Hepatocyte (in vitro differentiated cells): ENCODE measurements around the gene IGBP1. TPM values are rescaled to one million over a fixed set of nuclear protein-coding genes. Genes with fewer than 3 reads are reported as not detected.

Experiments
- DNase-seq: peaks from one replicate; pipeline ENCODE4 v3.0.0-alpha.2; 2016; ENCODE audit warnings: low spot score
- H2AFZ ChIP-seq: fragments of 200-600 bp; sonication (generic); 2 replicates; pipeline ENCODE4 v1.6.0; 2016; ENCODE audit warnings: antibody characterized with exemption, mild to moderate bottlenecking
- H3K27ac ChIP-seq: fragments of 200-600 bp; sonication (generic); 2 replicates; pipeline ENCODE4 v1.5.1; 2016; ENCODE audit warnings: mild to moderate bottlenecking
- H3K27me3 ChIP-seq: fragments of 200-600 bp; sonication (generic); 2 replicates; pipeline ENCODE4 v1.6.1; 2016
- H3K36me3 ChIP-seq: fragments of 200-600 bp; sonication (generic); replicated peaks from 2 replicates; pipeline ENCODE4 v1.5.1; 2016; ENCODE audit warnings: low read depth; ENCODE audit not compliant: insufficient read depth
- H3K4me1 ChIP-seq: fragments of 200-600 bp; sonication (generic); 2 replicates; pipeline ENCODE4 v1.5.1; 2016; ENCODE audit warnings: mild to moderate bottlenecking, moderate library complexity; ENCODE audit not compliant: insufficient read depth
- H3K4me2 ChIP-seq: fragments of 200-600 bp; sonication (generic); 2 replicates; pipeline ENCODE4 v1.6.0; 2016
- H3K4me3 ChIP-seq: fragments of 200-600 bp; sonication (generic); 2 replicates; pipeline ENCODE4 v1.5.1; 2016; ENCODE audit warnings: mild to moderate bottlenecking
- H3K79me2 ChIP-seq: fragments of 200-600 bp; sonication (generic); 2 replicates; pipeline ENCODE4 v1.6.0; 2017; ENCODE audit warnings: mild to moderate bottlenecking
- H3K9me2 ChIP-seq: fragments of 200-600 bp; sonication (generic); replicated peaks from 2 replicates; pipeline ENCODE4 v1.6.0; 2017; ENCODE audit warnings: mild to moderate bottlenecking; ENCODE audit not compliant: insufficient read depth
- H3K9me3 ChIP-seq: fragments of 200-600 bp; sonication (generic); 2 replicates; pipeline ENCODE4 v1.5.1; 2016; ENCODE audit warnings: low read depth, mild to moderate bottlenecking
- H4K20me1 ChIP-seq: fragments of 200-600 bp; sonication (generic); 2 replicates; pipeline ENCODE4 v1.6.0; 2016; ENCODE audit warnings: mild to moderate bottlenecking; ENCODE audit not compliant: insufficient read depth, poor library complexity, severe bottlenecking
- CTCF ChIP-seq: fragments of 200-600 bp; sonication (generic); IDR thresholded peaks from 2 replicates; pipeline ENCODE4 v1.5.1; 2016; ENCODE audit warnings: antibody characterized with exemption, mild to moderate bottlenecking; ENCODE audit not compliant: poor library complexity
- EZH2 ChIP-seq: fragments of 200-600 bp; sonication (generic); IDR thresholded peaks from 2 replicates; pipeline ENCODE4 v1.6.1; 2016; ENCODE audit warnings: antibody characterized with exemption, mild to moderate bottlenecking, borderline replicate concordance
- EZH2phosphoT487 ChIP-seq: fragments of 200-600 bp; sonication (generic); IDR thresholded peaks from one replicate; pipeline ENCODE4 v1.6.1; 2018; ENCODE audit warnings: antibody characterized with exemption, mild to moderate bottlenecking, low read depth, moderate library complexity; ENCODE audit not compliant: unreplicated experiment, severe bottlenecking
- WGBS: methylation state at CpG from one replicate; pipeline ENCODE4 v1.1.6; 2016; ENCODE audit warnings: low lambda C conversion rate; ENCODE audit errors: missing lambda C conversion rate; 5-methylcytosine and 5-hydroxymethylcytosine counted together
- polyA plus RNA-seq: library from polyadenylated mRNA; unstranded; fragments of >200 nt; fragmentation: Nextera tagmentation; extraction: Ambion mirVana; gene quantifications from 2 replicates; pipeline ENCODE4 v1.2.1, GENCODE V29; 2016
- total RNA-seq: library from RNA; depleted of rRNA; stranded (reverse); fragments of >200 nt; gene quantifications from 2 replicates; pipeline ENCODE4 v1.2.3, GENCODE V29; 2014

Gene IGBP1
- total and polyA plus RNA-seq, 2 experiments from 2014 or later = 26.8 to 61.6 TPM

DNA sequence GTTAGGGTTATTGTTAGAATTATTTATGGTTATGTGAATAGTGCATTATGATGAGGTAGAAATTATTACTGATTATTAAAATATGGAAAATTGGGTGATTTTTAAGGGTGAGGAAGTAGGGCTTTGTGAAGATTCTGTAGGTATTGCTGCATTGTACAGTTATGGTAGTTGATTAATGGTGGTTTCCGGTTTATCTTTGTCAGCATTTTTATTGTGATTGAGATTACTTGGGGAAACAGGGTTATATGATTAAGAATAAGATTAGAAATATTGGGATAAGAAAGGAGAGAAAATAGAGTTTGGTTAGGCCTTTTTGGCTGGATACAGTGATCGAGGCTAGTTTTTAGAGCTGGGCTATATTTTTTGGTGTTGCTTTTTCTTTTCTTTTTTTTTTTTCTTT, 8.6 kb upstream of the IGBP1 start:
- no peak for TF ChIP-seq EZH2
- TF ChIP-seq EZH2phosphoT487 = no peak
- TF ChIP-seq CTCF = no peak
- H3K4me3 ChIP-seq = no peak overlapping the region
- no peaks in the 10 kb centered on the region for H3K9me3 ChIP-seq
- no peak overlapping the region for H3K4me2 ChIP-seq
- H3K4me1 ChIP-seq = no peaks in the 10 kb centered on the region
- no peaks in the 10 kb centered on the region for H3K36me3 ChIP-seq
- no peak overlapping the region for H2AFZ ChIP-seq
- H4K20me1 ChIP-seq = no peaks in the 10 kb centered on the region
- H3K9me2 ChIP-seq = no peaks in the 10 kb centered on the region
- H3K79me2 ChIP-seq = no peaks in the 10 kb centered on the region
- no peak for DNase-seq
- no peak overlapping the region for H3K27ac ChIP-seq
- 88% methylated on average over 2 of the region's 2 CpGs for WGBS
- H3K27me3 ChIP-seq = no peaks in the 10 kb centered on the region

GRCh38 chrX:70128071-70128470, 5.2 kb upstream of the IGBP1 start:
- H4K20me1 ChIP-seq = no peaks in the 10 kb centered on the region
- no peaks in the 10 kb centered on the region for H3K9me3 ChIP-seq
- H3K4me1 ChIP-seq = no peaks in the 10 kb centered on the region
- H3K27me3 ChIP-seq = no peaks in the 10 kb centered on the region
- no peak overlapping the region for H3K4me3 ChIP-seq
- H3K4me2 ChIP-seq = no peak overlapping the region
- H3K27ac ChIP-seq = no peak overlapping the region
- WGBS = 65% methylated on average over 9 of the region's 9 CpGs
- no peaks in the 10 kb centered on the region for H3K79me2 ChIP-seq
- H3K36me3 ChIP-seq = no peaks in the 10 kb centered on the region
- H2AFZ ChIP-seq = no peak overlapping the region
- TF ChIP-seq CTCF (no peak), EZH2phosphoT487 (no peak), EZH2 (no peak)
- H3K9me2 ChIP-seq = no peaks in the 10 kb centered on the region
- DNase-seq = no peak

DNA sequence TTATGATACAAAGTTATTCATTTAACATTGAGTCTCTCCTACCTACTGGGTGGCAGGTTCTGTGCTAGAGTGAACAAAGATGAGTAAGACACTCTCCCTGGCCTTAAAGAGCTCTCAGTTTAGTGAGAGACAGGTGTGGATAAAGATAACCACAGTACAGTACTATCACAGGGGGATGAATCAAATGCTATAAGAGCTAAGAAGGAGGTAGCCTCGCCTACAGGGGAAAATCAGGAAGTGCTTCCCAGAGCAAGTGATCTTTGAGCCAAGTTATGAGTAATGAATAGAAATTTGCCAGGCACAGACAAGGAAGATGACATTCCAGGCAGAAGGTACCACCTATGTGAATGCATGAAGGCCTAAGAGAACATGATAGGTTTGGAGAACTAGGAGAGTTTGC, 3.4 kb upstream of the IGBP1 start:
- H3K27me3 ChIP-seq = no peaks in the 10 kb centered on the region
- H3K9me2 ChIP-seq = no peaks in the 10 kb centered on the region
- H2AFZ ChIP-seq = no peak overlapping the region
- H3K4me1 ChIP-seq = peaks cover 2% of the 10 kb centered on the region
- peaks cover 6% of the 10 kb centered on the region for H3K79me2 ChIP-seq
- WGBS = 19% methylated on average over 1 of the region's 1 CpG
- H3K27ac ChIP-seq = peak overlapping the region; percentile 26
- no peaks in the 10 kb centered on the region for H3K9me3 ChIP-seq
- no peaks in the 10 kb centered on the region for H3K36me3 ChIP-seq
- H4K20me1 ChIP-seq = no peaks in the 10 kb centered on the region
- H3K4me3 ChIP-seq = no peak overlapping the region
- no peak for TF ChIP-seq EZH2phosphoT487
- no peak for TF ChIP-seq EZH2
- no peak for TF ChIP-seq CTCF
- peak; percentile 6 for DNase-seq
- no peak overlapping the region for H3K4me2 ChIP-seq

- H3K79me2 ChIP-seq = peaks cover 15% of the 10 kb centered on the region
- H4K20me1 ChIP-seq = no peaks in the 10 kb centered on the region
- H3K27me3 ChIP-seq = no peaks in the 10 kb centered on the region
- H3K36me3 ChIP-seq = no peaks in the 10 kb centered on the region
- peaks cover 6% of the 10 kb centered on the region for H3K4me1 ChIP-seq
- H3K9me2 ChIP-seq = no peaks in the 10 kb centered on the region
- peak overlapping the region; percentile 77 for H3K4me2 ChIP-seq
- H3K9me3 ChIP-seq = no peaks in the 10 kb centered on the region
- TF ChIP-seq EZH2 = no peak
- TF ChIP-seq CTCF = no peak
- no peak for TF ChIP-seq EZH2phosphoT487
- DNase-seq = no peak
- no peak overlapping the region for H3K27ac ChIP-seq
- H3K4me3 ChIP-seq = no peak overlapping the region
- no peak overlapping the region for H2AFZ ChIP-seq
- 62% methylated on average over 4 of the region's 4 CpGs for WGBS
Observed at GRCh38 chrX:70132224-70132623, 1.0 kb upstream of the IGBP1 start.
